HG03064 (cell line): ENCODE results near the gene MCF2L2.
"Not testable (repeated sequence)": the region's sequence is repeated elsewhere in the genome, so short reads cannot be mapped to it uniquely, and the experiment has no call there.

Experiments
- ATAC-seq: cut with Tn5 transposase; IDR thresholded peaks from one replicate; pipeline ENCODE4 v1.9.1; 2021; ENCODE audit warnings: low read depth; ENCODE audit not compliant: unreplicated experiment

MCF2L2 gene

GRCh38 chr3:183428447-183429211 is at the start of gene MCF2L2:
MCF2L2 (minus strand) TSS chr3:183428619; CDS start chr3:183427977, 642 bp downstream.
- no peak for ATAC-seq

GRCh38 chr3:183477801-183478456 is 49.5 kb upstream of the MCF2L2 start:
- no peak for ATAC-seq

- ATAC-seq, result not testable (repeated sequence)
Measured at GRCh38 chr3:183475764-183476162, 47.3 kb upstream of the MCF2L2 start.

GRCh38 chr3:183475016-183475763 is 46.8 kb upstream of the MCF2L2 start:
- ATAC-seq, result no peak

- ATAC-seq, result no peak
Measured at GRCh38 chr3:183473969-183474368, 45.5 kb upstream of the MCF2L2 start.

- no peak for ATAC-seq
Measured at GRCh38 chr3:183472155-183472554, 43.7 kb upstream of the MCF2L2 start.

- no peak for ATAC-seq
Measured at GRCh38 chr3:183468424-183468823, 40.0 kb upstream of the MCF2L2 start.

- ATAC-seq, result no peak
Measured at GRCh38 chr3:183466575-183466974, 38.2 kb upstream of the MCF2L2 start.

GRCh38 chr3:183465710-183466109 is 37.3 kb upstream of the MCF2L2 start:
- ATAC-seq, result not testable (repeated sequence)

- ATAC-seq, result no peak
Measured at GRCh38 chr3:183464480-183464879, 36.1 kb upstream of the MCF2L2 start.

- ATAC-seq, result no peak
Measured at GRCh38 chr3:183460081-183461055, 31.9 kb upstream of the MCF2L2 start.

- no peak for ATAC-seq
Measured at GRCh38 chr3:183455089-183455488, 26.7 kb upstream of the MCF2L2 start.

- ATAC-seq, result no peak
Measured at GRCh38 chr3:183454064-183454463, 25.6 kb upstream of the MCF2L2 start.

- no peak for ATAC-seq
Measured at GRCh38 chr3:183449791-183450190, 21.4 kb upstream of the MCF2L2 start.

- no peak for ATAC-seq
Measured at GRCh38 chr3:183449391-183449790, 21.0 kb upstream of the MCF2L2 start.

- ATAC-seq, result no peak
Measured at GRCh38 chr3:183448369-183449128, 20.1 kb upstream of the MCF2L2 start.

GRCh38 chr3:183447206-183448001 is 19.0 kb upstream of the MCF2L2 start:
- ATAC-seq, result peak; percentile 62

- no peak for ATAC-seq
Measured at GRCh38 chr3:183446838-183447205, 18.4 kb upstream of the MCF2L2 start.

GRCh38 chr3:183444748-183445147 is 16.3 kb upstream of the MCF2L2 start:
- ATAC-seq, result no peak
